ENCODE measurements around the gene DISC1.
"Not testable (repeated sequence)": the region's sequence is repeated elsewhere in the genome, so short reads cannot be mapped to it uniquely, and the experiment has no call there.

The DISC1 gene

DNA sequence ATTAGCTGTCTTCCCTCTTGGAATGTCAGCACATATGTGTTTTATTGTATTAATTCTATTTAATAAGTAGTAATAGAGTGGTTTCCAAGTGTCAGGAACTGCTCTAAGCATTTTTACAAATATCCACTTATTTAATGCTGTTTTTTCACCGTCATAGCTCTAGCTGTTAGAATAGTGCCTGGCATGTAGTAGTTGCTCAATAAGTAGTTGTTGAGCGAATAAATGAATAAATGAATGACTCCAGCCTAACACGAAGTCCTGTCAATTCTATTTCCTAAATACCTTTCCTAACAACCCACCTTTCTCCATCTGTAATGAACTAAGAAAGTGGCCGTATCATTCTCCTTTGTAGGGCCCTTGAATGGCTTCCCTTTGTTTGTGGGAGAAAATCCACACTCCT lies 312.5 kb downstream of the DISC1 start:
- DNase-seq = no peak

DNA sequence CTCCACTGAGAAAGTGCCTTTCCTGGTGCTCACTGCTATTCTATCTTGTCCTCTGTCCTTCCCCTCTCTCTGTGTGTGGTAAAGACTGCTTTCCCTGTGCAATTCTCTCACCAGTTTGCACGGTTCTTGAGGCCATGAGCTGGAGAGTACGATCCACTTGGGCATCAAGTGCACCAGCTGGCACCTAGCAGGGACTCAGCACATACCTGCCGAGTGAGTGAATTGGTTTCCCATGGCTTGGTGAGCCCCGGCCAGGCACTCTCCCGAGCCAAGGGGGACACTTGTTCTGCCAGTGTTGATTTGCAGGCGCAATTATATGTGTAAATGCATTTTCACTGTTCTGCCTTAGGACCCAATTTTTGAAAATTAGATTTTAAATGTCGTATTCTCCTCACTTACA lies 313.5 kb downstream of the DISC1 start:
- no peak for DNase-seq

DNA sequence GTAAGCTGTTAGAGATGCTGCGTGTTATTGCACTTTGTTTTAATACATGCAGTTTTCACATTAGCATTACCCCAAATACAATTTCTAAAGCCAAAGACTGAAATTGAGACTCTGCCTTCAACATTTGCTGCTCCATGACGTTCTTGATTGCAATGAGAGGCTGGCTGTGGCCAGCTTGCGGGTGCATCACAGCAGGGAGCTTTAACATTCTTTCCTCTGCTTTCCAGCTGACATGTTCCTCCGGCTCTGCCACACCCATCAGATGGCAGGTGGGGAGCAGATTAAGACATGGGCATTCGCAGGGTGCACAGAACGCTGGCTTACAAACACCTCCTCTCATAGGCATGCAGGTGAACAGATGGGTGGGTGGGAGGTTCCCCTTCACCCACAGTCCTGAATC lies 314.1 kb downstream of the DISC1 start:
- peak; percentile 43 for DNase-seq

DNA sequence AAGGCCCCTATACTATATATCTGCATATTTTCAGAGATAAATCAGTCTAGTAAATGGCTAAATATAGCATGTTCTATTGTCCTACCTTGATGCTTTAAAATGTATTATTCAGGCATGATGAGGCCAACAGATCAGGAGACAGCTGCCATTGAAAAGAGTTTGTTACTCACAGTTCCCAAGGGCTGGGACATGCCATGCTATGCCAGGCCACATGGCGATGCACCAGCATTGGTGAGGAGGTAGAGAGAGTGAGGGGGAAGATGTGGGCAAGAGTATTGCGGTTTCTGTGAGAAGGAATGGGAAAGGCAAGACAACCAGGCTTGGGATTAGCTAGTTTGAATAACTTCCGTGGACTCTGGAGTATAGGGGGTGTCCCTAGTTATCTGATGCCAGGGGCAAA lies 316.5 kb downstream of the DISC1 start:
- DNase-seq = no peak

DNA sequence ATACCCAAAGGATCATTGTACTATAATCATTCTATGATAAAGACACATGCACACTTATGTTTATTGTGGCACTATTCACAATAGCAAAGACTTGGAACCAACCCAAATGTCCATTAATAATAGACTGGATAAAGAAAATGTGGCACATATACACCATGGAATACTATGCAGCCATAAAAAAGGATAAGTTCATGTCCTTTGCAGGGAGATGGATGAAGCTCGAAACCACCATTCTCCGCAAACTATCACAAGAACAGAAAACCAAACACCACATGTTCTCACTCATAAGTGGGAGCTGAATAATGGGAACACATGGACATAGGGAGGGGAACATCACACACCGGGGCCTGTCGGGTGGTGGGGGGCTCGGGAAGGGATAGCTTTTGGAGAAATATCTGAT lies 321.5 kb downstream of the DISC1 start:
- not testable (repeated sequence) for DNase-seq

DNA sequence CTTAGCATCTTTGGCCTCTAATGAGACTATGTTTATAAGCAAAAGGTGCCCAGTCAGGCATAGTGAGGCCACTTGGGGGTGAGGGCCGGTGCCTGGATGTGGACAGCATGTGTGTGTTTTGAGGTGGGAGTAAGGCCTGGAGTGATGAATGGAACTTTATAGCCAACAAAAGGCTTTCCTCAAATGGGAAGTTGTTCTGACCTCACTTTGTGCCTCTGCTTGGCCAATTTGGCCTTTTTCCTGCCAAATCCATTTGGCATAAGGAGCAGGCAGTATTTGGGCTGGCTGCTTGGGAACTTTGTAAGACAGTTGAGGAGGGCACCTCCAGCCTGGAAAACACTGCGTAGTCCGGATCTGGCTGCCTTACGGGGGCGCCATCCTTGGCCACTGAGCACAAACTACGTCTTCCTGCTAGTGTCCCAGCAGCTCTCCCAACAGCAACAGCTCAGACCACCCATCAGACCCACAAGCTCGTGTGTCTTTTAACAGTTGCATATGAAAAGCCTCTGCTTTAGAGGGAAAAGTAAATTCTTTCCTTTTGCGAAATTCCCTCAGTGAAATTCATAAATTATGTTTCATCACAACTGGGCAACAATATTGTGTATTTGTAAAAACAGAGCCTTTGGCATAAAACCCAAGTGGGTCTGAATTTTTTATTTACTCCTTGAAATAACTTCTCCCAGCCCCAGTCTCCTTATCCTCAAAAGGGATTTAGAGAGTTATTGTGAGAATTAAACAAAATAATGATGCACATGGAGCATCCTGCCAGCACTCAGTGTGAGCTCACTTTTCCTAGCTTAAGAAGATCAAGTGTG lies 322.9 kb downstream of the DISC1 start:
- DNase-seq = no peak

DNA sequence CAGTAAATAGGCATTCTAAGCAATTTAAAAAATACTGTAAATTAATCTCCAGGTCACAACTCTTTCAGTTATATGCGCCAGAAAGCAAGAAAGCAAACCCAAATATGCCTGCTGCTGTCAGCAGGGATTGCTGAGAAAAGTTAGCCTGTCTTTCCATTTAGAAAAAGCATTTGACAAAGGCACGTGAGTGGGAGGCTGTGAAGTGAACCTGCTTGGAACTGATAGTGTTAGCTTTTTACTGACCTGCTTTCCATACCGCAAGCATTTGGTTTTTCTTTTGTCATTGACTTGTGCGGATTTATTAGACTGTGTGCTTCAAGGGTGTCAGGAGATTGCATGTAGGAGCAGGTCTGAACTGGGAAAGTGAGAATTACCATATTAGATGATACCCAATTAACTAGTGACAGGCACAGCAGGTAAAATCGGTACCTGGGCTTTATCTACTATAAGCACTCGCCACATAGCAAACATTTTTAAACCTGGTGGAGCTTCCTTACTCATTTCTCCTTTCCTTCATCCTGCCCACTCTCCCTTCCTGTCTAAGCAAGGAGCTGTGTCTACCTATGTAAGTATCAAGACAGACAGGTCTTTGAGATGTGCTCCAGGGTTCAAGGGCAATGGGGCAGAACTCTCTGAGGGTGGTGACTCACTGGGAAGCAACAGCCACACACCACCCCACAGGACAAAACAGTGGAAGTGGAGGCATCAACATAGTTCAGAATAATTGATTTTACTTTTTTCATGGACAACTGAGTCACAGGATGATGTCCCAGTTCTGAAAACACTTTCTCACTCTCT lies 323.9 kb downstream of the DISC1 start:
- no peak for DNase-seq

DNA sequence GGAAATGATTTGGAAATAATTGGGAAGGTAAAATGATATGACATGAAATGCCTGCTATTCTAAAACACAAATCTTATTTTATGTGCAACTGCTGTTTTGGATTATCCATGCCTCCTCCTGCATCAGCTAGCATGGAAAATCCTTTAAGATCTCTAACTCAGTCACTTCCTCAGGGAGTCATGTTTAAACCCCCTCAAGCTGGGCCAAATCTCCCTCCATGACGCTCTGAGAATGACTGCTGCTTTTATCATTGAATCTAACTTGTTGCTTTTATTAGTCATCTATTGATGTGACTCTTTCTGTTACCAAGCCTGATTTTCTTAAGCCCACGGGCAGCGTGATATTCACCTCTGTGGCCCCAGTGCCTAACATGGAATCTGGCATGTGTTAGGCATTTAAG lies 324.8 kb downstream of the DISC1 start:
- no peak for DNase-seq

DNA sequence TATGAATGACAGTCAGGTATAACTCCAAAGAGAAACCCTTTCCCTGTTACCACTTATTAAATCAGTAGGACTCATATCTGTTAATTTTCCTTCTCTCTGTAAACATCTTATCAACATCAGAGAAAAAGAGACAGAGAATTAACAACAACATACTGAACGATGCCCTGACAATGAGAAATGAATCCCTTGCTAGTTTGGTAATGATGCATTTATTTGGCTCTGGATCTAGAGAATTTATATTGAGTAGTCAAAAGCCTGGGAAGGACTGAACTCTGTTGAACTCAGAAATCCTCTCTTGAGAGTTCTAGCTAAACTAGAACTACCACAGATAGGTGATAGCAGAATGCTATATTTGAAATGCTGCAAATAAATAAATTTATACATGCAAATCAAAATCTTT lies 325.6 kb downstream of the DISC1 start:
- DNase-seq = no peak

DNA sequence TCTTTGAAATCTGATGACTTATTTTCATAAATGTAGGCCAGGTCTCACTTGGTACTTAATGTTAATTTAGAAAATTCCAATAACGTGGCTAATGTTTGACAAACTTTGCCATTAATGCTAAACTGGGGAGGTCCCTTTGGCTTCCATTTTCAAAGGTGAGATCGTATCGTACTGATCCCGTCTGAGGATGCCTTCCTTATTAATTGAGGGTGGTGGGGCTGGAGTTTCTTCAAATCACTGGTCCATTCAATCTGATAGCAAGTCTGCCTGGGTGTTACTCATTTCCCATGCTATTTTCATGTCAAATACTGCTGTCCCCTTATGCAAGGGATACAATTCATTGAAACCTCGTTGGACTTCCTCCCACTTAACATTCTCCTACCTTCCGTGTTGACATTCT lies 327.1 kb downstream of the DISC1 start:
- no peak for DNase-seq

DNA sequence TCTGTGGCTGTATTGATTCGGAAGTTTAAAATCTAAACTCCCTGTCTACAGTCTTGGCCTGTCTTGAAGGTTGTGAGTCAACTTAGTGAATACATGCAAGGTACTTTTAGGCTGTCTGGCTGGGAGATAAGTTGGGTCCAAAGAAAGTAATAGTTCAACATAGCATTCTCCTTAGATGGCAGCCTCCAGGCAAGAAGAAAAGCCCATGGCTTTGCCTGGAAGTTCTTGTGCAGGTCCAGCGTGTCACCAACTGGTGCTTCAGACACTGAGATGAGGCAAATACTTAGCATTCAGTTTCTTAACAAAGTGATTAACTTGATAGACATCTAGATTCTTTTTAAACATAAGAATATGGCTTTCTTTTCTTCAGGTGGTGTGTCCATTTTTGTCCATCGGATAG lies 328.2 kb downstream of the DISC1 start:
- no peak for DNase-seq

DNA sequence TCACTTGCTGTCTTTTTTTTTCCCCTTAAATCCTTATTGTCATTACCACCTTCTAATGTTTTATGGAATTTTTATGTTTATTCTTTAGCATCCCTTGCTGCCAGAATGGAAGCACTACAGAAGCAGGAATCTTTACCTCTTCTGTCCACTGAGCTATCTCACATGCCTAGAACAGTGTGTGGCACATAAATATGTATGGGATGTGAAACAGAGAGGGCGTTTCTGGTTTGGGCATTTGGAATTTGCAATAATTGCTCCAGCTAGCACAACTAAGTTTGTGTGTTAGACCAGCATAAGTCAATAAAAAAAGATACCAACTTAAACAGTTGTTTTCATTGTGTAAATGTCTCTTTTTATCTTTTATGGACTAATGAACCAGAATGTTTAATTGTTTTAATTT lies 330.8 kb downstream of the DISC1 start:
- DNase-seq = no peak

DNA sequence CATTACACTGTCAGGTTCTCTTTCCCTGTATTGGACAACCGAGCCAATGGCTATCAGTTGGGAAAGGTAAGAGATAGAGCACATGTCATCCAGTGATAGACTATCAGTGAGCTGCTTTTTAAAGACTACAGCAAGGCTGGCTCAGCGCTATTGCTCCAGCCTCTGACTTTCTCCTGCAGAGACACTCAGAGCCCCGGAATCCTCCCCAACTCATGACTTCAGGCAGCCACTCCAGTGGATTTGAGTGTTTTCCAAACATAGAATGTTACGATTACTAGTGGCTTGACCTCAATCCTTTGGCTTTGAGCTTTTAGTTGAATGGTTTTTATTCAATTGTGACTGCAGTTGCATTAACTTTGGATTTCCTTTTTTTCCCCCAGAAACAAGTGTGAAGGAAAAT lies 331.9 kb downstream of the DISC1 start:
- DNase-seq = no peak

DNA sequence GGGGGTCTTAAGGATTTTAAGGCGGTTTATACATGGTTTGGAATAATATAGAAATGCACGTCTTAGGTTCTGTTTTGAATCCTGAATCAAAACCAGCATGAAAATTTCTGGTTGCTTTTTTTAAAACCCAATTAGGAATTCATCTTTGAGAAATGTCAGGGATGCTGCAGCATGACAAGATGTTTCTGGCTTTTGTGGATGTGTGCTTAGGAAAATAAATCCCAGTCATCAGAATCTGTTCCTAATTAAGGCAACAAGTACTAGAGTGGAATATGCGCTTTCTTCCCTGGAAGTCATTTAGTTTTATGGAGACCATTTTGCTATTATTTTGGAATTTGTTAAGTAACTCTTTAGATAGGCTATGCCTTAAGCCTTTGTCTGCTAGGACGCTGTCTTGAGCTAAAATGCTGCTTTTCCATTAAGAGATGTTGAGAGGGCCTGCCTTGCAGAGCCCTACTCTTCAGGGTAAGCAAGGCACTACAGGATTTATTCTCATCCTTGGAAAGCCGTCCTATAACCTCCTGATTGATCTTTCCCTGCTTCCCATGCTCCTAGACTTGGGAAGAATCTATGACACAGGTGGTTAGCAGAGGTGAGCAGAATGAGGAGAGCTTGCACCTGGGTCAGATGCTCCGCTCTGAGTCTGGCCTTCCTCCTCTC lies 332.8 kb downstream of the DISC1 start:
- no peak for DNase-seq

DNA sequence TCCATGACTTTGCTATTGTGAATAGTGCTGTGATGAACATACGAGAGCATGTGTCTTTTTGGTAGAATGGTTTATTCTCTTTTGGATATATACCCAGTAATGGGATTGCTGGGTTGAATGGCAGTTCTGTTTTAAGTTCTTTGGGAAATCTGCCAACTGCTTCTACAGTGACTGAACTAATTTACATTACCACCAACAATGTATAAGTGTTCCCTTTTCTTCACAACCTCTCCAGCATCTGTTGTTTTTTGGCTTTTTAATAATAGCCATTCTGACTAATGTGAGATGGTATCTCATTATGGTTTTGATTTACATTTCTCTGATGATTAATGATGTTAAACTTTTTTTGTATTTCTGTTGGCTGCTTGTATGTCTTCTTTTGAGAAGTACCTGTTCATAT lies 335.2 kb downstream of the DISC1 start:
- peak; percentile 11 for DNase-seq

DNA sequence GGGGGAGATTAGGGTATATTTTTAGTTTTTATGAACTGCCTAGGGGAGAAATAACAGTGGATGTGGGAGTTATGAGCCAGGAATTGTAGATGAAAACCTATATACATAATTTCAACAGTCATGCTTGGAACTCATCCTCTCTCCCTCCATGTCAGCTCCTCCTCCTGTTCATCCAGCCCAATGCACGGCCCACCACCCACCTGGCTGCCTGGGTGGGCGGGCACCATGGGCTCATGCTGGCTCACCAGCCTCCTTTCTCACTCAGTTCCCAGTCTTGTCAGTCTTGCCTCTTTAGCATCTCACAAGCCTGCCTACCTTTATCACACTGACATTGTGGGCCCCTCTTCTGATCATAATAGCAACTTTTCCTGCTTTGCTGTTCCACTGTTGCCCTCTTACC lies 336.0 kb downstream of the DISC1 start:
- DNase-seq = no peak

DNA sequence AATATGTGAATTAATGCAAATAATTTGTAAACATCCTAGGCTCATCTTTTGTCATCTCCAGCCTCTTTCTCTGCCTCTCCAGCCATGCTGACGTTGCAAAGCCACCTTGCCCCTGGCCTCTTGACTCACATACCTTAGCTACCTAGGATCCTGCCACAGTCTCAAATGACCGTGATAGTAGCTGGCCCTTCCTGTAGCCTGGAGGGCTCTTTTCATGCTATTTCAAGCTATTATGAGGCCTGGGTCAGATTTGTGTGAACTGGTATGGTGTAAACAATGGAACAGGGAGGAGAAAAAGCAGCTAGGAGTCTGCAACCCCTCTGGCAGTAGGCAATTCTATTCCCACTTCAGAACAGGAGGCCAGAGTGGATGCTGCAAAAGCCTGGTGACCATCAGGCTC lies 337.7 kb downstream of the DISC1 start:
- no peak for DNase-seq

DNA sequence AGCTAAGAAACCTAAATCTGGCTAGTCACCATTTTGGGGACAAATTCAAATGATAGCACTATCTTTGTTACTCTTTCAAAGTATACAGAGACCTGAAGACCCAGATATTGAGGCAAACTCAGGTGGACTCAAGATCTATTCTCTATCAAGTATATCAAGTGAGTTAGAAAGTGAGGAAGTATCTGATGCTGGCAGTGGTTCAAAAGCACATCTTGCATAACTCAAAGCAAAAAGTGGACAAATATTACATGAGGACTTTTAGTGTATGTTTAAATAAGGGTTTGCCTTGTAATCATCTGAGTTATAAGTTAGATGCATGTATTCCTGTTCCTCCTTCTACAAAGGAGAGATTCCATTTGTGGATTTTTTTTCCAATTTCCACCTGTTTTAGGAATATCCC lies 338.4 kb downstream of the DISC1 start:
- DNase-seq = no peak

DNA sequence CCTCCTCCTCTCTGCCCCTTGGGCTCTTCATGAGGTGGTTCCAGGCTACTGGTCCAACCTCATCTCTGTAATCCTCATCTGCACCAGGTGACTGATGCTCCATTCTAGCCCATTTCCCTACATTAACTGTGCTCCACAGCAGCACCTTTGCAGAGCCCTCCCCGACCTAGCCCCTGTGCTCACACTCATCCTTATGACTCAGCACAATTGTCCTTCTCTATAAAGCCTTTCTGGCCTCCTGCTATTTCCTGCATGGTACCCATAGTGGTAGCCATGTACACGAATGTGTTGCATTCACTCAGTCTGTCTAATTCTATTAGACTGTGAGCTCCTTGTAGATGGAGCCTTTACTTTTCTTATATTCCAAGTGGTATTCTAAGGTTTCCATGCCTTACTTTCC lies 339.0 kb downstream of the DISC1 start:
- no peak for DNase-seq

DNA sequence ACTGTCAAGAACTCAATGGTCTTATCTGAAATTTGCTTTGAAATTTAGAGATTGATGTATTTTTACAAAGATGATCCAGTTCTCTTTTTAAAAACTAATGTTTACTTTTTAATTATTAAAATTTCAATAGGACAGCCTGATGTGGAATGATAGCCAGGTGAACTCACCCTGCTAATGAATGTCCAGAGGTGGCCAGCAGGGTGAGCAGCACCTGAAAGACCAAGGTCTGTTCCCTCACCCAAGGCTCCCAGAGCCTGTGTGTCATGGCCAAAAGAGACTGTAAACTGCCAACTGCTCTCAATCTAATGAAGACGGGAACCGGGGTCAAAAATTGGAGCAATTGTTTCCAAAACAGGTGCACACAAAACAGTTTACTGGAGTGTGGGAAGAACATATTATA lies 340.4 kb downstream of the DISC1 start:
- DNase-seq = no peak

DNA sequence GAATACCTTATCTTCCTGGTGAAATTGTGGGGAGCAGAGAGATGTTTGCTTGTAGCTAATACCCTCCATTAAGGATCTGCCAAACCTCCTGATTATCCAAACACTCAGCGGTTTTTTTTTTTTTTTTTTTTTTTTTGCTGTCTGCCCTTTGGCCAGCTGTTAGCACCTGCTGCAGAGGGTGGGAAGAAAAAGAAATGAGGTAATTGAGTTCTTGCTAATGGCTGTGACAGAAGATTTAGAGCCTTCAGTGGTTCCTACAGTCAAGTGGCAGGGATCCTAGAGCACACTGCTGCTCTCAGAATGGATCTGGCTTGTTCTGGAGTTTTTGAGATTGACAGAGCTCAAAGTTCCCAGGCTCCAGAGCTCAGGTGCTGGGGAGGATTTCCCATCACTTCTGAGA lies 342.5 kb downstream of the DISC1 start:
- DNase-seq = no peak

DNA sequence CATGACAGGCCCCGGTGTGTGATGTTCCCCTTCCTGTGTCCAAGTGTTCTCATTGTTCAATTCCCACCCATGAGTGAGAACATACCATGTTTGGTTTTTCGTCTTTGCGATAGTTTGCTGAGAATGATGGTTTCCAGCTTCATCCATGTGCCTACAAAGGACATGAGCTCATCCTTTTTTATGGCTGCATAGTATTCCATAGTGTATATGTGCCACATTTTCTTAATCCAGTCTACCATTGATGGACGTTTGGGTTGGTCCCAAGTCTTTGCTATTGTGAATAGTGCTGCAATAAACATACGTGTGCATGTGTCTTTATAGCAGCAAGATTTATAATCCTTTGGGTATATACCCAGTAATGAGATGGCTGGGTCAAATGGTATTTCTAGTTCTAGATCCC lies 343.2 kb downstream of the DISC1 start:
- not testable (repeated sequence) for DNase-seq

DNA sequence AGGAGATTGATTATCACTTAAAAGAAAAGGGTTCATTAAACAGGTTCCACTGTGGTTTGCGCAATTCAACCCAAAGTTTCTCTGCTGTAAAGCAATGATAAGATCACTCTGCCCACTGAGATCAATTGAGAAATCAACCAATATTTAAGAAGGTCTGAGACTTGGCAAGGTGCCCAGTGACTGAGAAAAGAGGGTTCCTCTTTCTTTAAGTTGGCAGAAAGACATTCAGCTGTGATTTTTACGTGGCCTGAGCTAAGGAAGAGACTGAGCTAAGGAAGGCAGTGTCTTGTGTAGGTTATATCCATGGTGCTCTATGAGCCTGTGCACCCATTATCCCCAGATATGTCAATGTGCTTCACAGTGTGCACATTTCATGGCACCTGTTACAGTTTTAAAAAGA lies 344.1 kb downstream of the DISC1 start:
- no peak for DNase-seq
